Epithelial cell of esophagus (primary cell): ENCODE measurements around the gene DPAGT1.
"Not testable (repeated sequence)": the region's sequence is repeated elsewhere in the genome, so short reads cannot be mapped to it uniquely, and the experiment has no call there.

ENCODE experiments used
- DNase-seq: peaks from one replicate; pipeline ENCODE4 v3.0.0; 2010; ENCODE audit warnings: low read depth
- H3K4me3 ChIP-seq: 2 replicates; pipeline ENCODE4 v1.5.1; 2011; ENCODE audit warnings: mild to moderate bottlenecking, low read length, control low read depth
- CTCF ChIP-seq: IDR thresholded peaks from 2 replicates; pipeline ENCODE4 v1.5.1; 2011; ENCODE audit warnings: low read depth, mild to moderate bottlenecking, low read length, control low read depth, inconsistent platforms; ENCODE audit not compliant: insufficient read depth; ENCODE audit errors: missing control alignments

Gene DPAGT1

GRCh38 chr11:119103793-119104192 lies 2.1 kb upstream of the DPAGT1 start:
- no peak for DNase-seq
- peak; percentile 30 for TF ChIP-seq CTCF
- H3K4me3 ChIP-seq: no peak overlapping the region

GRCh38 chr11:119103161-119103664 lies 1.6 kb upstream of the DPAGT1 start:
- not testable (repeated sequence) for DNase-seq, H3K4me3 ChIP-seq

- H3K4me3 ChIP-seq: peak overlapping the region; percentile 81
- peak; percentile 2 for TF ChIP-seq CTCF
Measured at GRCh38 chr11:119100994-119101758, 477 bp downstream of the DPAGT1 start.

GRCh38 chr11:119100246-119100970 lies 1.2 kb downstream of the DPAGT1 start:
- peak overlapping the region; percentile 81 for H3K4me3 ChIP-seq
- peak; percentile 66 for DNase-seq
- peak; percentile 55 for TF ChIP-seq CTCF

More at GRCh38 chr11:119100994-119101758, 477 bp downstream of the DPAGT1 start:
- DNase-seq: no peak

- no peak for TF ChIP-seq CTCF
- H3K4me3 ChIP-seq: no peak overlapping the region
- no peak for DNase-seq
Measured at GRCh38 chr11:119099711-119100110, 1.9 kb downstream of the DPAGT1 start.

GRCh38 chr11:119095066-119095880 lies 6.4 kb downstream of the DPAGT1 start:
- TF ChIP-seq CTCF: no peak
- peak; percentile 100 for DNase-seq
- H3K4me3 ChIP-seq: peak overlapping the region; percentile 76

GRCh38 chr11:119094816-119095065 lies 6.9 kb downstream of the DPAGT1 start:
- peak; percentile 56 for TF ChIP-seq CTCF
- DNase-seq: peak; percentile 83
- peak overlapping the region; percentile 76 for H3K4me3 ChIP-seq
